ENCODE data around the gene AJAP1.

AJAP1 gene

DNA sequence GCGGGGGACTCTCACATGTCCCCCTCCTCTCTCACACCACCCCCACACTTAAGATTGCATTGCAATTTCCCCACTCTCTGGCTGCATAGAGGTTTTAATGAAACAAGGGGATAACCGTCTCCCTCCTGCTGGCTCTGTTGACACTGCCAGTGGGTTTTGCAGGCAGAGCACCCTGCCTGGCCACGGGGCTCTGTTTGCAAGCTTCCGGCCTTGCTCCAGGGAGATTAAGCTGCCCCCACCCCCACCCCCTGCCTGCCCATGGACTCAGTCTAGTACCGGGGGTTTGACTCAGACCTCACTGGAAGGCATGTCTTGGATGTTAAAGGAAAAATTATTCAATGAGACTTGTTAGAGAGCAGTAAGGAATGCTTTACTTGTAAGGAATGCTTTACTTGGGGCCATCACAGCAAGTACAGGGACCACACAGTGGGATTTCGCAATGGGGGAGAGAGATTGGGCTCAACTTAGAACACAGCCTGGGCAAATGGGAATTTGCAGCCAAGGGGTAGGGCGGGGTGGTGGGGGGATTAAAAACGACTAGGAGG lies 101.0 kb downstream of the AJAP1 start:
- DNase-seq (ENCODE audit: low spot score), result no peak
- Histone ChIP-seq H3K4me3 (no peak overlapping the region), H3K27ac (no peak overlapping the region)
- no peak for TF ChIP-seq CTCF (IDR thresholded peaks at IDR 0.05)

- Histone ChIP-seq H3K27ac (no peak overlapping the region), H3K4me3 (no peak overlapping the region)
- TF ChIP-seq CTCF (IDR thresholded peaks at IDR 0.05), result no peak
- DNase-seq (ENCODE audit: low spot score), result no peak
Measured at GRCh38 chr1:4755864-4756504, 101.6 kb downstream of the AJAP1 start.

DNA sequence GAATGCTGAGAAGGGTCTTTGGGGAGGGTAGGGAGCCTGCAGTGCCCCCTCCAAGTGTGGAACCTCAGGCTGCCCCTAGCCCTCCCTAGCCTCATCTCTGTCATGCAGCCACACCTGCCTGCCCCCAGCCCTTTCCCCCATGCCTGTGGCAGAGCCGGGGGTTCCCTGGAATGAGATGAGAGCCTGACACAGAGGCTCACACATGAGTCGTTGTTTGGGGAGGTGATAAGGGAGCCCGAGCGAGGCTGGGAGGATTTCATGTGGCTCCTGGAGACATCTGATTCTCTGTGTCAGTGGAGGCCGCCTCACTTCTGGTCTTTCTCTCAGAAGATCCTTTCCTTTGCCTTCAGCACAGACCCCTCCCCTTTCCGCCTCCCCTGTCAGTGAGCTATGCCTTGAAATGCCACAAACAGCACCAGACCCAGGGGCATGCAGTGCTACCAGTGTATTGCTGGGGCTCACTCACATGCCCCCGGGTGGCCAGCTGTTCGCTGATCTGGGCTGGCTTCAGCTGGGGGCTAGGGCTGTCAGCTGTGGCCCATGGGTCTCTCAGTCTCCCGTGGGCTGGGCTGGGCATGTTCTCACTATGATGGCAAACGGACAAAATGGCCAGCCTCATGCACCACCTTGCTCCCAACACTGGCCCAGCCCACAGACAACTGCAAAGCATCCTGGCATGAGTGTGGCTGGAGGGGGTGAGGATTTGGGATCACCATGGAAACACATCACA lies 102.6 kb downstream of the AJAP1 start:
- H3K27ac ChIP-seq, result no peak overlapping the region
- H3K4me3 ChIP-seq, result no peak overlapping the region
- no peak for TF ChIP-seq CTCF (IDR thresholded peaks at IDR 0.05)
- no peak for DNase-seq (ENCODE audit: low spot score)

- Histone ChIP-seq H3K4me3 (no peak overlapping the region), H3K27ac (no peak overlapping the region)
- TF ChIP-seq CTCF (IDR thresholded peaks at IDR 0.05), result no peak
- DNase-seq (ENCODE audit: low spot score), result no peak
Measured at GRCh38 chr1:4759671-4760070, 105.3 kb downstream of the AJAP1 start.

- no peak for DNase-seq (ENCODE audit: low spot score)
- Histone ChIP-seq H3K4me3 (no peak overlapping the region), H3K27ac (no peak overlapping the region)
- TF ChIP-seq CTCF (IDR thresholded peaks at IDR 0.05), result no peak
Measured at GRCh38 chr1:4760088-4760487, 105.7 kb downstream of the AJAP1 start.

DNA sequence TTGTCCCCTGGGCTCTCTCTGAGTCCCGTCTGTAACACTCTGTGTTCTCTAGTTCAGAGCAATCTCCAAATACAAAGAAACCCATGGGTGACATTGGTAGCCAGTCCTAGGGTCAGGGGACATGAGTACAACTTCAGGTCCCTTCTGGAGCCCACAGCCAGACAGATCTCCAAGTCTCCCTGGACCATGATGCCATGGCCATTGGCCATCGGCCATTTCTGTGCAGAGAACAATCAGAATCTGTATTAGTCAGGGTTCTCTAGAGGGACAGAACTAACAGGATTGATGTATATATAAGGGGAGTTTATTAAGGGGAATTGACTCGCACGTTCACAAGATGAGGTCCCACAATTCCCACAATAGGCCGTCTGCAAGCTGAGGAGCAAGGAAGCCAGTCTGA lies 106.9 kb downstream of the AJAP1 start:
- Histone ChIP-seq H3K27ac (no peak overlapping the region), H3K4me3 (no peak overlapping the region)
- no peak for DNase-seq (ENCODE audit: low spot score)
- TF ChIP-seq CTCF (IDR thresholded peaks at IDR 0.05), result no peak

- no peak overlapping the region for H3K4me3 ChIP-seq
- no peak overlapping the region for H3K27ac ChIP-seq
- no peak for DNase-seq (ENCODE audit: low spot score)
- no peak for TF ChIP-seq CTCF (IDR thresholded peaks at IDR 0.05)
Measured at GRCh38 chr1:4762146-4762545, 107.7 kb downstream of the AJAP1 start.

Data from coronary artery (tissue), 2 donors.